HUES6 (cell line): ENCODE results near the gene KCNE1.

Experiments used
- H3K27ac ChIP-seq: 2 replicates; pipeline ENCODE4 v1.7.0; 2013; ENCODE audit warnings: low read depth, mild to moderate bottlenecking, low read length, inconsistent platforms
- H3K27me3 ChIP-seq: 2 replicates; pipeline ENCODE4 v1.6.1; 2013; ENCODE audit warnings: low read length; ENCODE audit not compliant: control insufficient read depth, insufficient read depth
- H3K36me3 ChIP-seq: 2 replicates; pipeline ENCODE4 v1.6.1; 2013; ENCODE audit warnings: low read length; ENCODE audit not compliant: control insufficient read depth, insufficient read depth
- H3K4me1 ChIP-seq: 2 replicates; pipeline ENCODE4 v1.6.1; 2013; ENCODE audit warnings: low read length; ENCODE audit not compliant: control insufficient read depth, insufficient read depth
- H3K4me3 ChIP-seq: 2 replicates; pipeline ENCODE4 v1.5.1; 2013; ENCODE audit warnings: low read depth, low read length
- H3K9ac ChIP-seq: one replicate; pipeline ENCODE4 v1.6.1; 2013; ENCODE audit warnings: mild to moderate bottlenecking, low read length
- H3K9me3 ChIP-seq: 2 replicates; pipeline ENCODE4 v1.6.1; 2013; ENCODE audit warnings: low read depth, low read length; ENCODE audit not compliant: control insufficient read depth, insufficient read depth

KCNE1 gene

GRCh38 chr21:34521561-34521960 lies 9.6 kb upstream of the KCNE1 start:
- Histone ChIP-seq H3K36me3 (no peaks in the 10 kb centered on the region), H3K9me3 (no peaks in the 10 kb centered on the region), H3K4me3 (no peak overlapping the region), H3K27me3 (0 out of 2 replicates have a peak, but pooled peaks cover 6% of the 10 kb centered on the region), H3K27ac (no peak overlapping the region), H3K4me1 (peaks cover 56% of the 10 kb centered on the region), H3K9ac (no peak overlapping the region)

GRCh38 chr21:34520764-34521508 lies 8.9 kb upstream of the KCNE1 start:
- H3K4me3 ChIP-seq: no peak overlapping the region
- H3K27me3 ChIP-seq: 0 out of 2 replicates have a peak, but pooled peaks cover 6% of the 10 kb centered on the region
- H3K36me3 ChIP-seq: no peaks in the 10 kb centered on the region
- H3K4me1 ChIP-seq: peaks cover 50% of the 10 kb centered on the region
- no peak overlapping the region for H3K27ac ChIP-seq
- no peaks in the 10 kb centered on the region for H3K9me3 ChIP-seq
- H3K9ac ChIP-seq: no peak overlapping the region

GRCh38 chr21:34520281-34520680 lies 8.3 kb upstream of the KCNE1 start:
- no peak overlapping the region for H3K4me3 ChIP-seq
- H3K9ac ChIP-seq: no peak overlapping the region
- no peaks in the 10 kb centered on the region for H3K36me3 ChIP-seq
- H3K27me3 ChIP-seq: 0 out of 2 replicates have a peak, but pooled peaks cover 3% of the 10 kb centered on the region
- H3K27ac ChIP-seq: no peak overlapping the region
- no peaks in the 10 kb centered on the region for H3K9me3 ChIP-seq
- peaks cover 44% of the 10 kb centered on the region for H3K4me1 ChIP-seq

- H3K4me1 ChIP-seq: peaks cover 38% of the 10 kb centered on the region
- H3K27me3 ChIP-seq: no peaks in the 10 kb centered on the region
- no peaks in the 10 kb centered on the region for H3K36me3 ChIP-seq
- no peak overlapping the region for H3K9ac ChIP-seq
- H3K9me3 ChIP-seq: no peaks in the 10 kb centered on the region
- H3K4me3 ChIP-seq: no peak overlapping the region
- no peak overlapping the region for H3K27ac ChIP-seq
These were observed 7.7 kb upstream of the KCNE1 start for GRCh38 chr21:34519694-34520093.

GRCh38 chr21:34519016-34519415 lies 7.0 kb upstream of the KCNE1 start:
- Histone ChIP-seq H3K4me3 (no peak overlapping the region), H3K9ac (no peak overlapping the region), H3K4me1 (peaks cover 34% of the 10 kb centered on the region), H3K9me3 (no peaks in the 10 kb centered on the region), H3K36me3 (no peaks in the 10 kb centered on the region), H3K27ac (no peak overlapping the region), H3K27me3 (no peaks in the 10 kb centered on the region)

GRCh38 chr21:34518301-34518700 lies 6.3 kb upstream of the KCNE1 start:
- no peak overlapping the region for H3K27ac ChIP-seq
- H3K27me3 ChIP-seq: no peaks in the 10 kb centered on the region
- no peaks in the 10 kb centered on the region for H3K36me3 ChIP-seq
- no peak overlapping the region for H3K9ac ChIP-seq
- peaks cover 30% of the 10 kb centered on the region for H3K4me1 ChIP-seq
- no peaks in the 10 kb centered on the region for H3K9me3 ChIP-seq
- no peak overlapping the region for H3K4me3 ChIP-seq

- Histone ChIP-seq H3K4me1 (peaks cover 24% of the 10 kb centered on the region), H3K9ac (no peak overlapping the region), H3K27ac (no peak overlapping the region), H3K4me3 (no peak overlapping the region), H3K27me3 (no peaks in the 10 kb centered on the region), H3K36me3 (no peaks in the 10 kb centered on the region), H3K9me3 (no peaks in the 10 kb centered on the region)
These were observed 5.7 kb upstream of the KCNE1 start for GRCh38 chr21:34517491-34518245.

- Histone ChIP-seq H3K4me3 (no peak overlapping the region), H3K27me3 (no peaks in the 10 kb centered on the region), H3K27ac (no peak overlapping the region), H3K9ac (no peak overlapping the region), H3K9me3 (no peaks in the 10 kb centered on the region), H3K36me3 (no peaks in the 10 kb centered on the region), H3K4me1 (peaks cover 18% of the 10 kb centered on the region)
These were observed 5.0 kb upstream of the KCNE1 start for GRCh38 chr21:34517039-34517438.

GRCh38 chr21:34514576-34515115 lies 2.6 kb upstream of the KCNE1 start:
- Histone ChIP-seq H3K9ac (no peak overlapping the region), H3K4me3 (no peak overlapping the region), H3K27me3 (no peaks in the 10 kb centered on the region), H3K36me3 (no peaks in the 10 kb centered on the region), H3K27ac (no peak overlapping the region), H3K9me3 (no peaks in the 10 kb centered on the region), H3K4me1 (peaks cover 3% of the 10 kb centered on the region; the same call in 1 of the 2 replicates)

GRCh38 chr21:34513129-34513675 lies 1.2 kb upstream of the KCNE1 start:
- no peak overlapping the region for H3K4me3 ChIP-seq
- H3K9ac ChIP-seq: no peak overlapping the region
- no peaks in the 10 kb centered on the region for H3K4me1 ChIP-seq
- H3K9me3 ChIP-seq: no peaks in the 10 kb centered on the region
- no peaks in the 10 kb centered on the region for H3K27me3 ChIP-seq
- no peaks in the 10 kb centered on the region for H3K36me3 ChIP-seq
- no peak overlapping the region for H3K27ac ChIP-seq

GRCh38 chr21:34511181-34511580 lies 829 bp downstream of the KCNE1 start:
- no peak overlapping the region for H3K4me3 ChIP-seq
- H3K9me3 ChIP-seq: no peaks in the 10 kb centered on the region
- H3K9ac ChIP-seq: no peak overlapping the region
- H3K27me3 ChIP-seq: no peaks in the 10 kb centered on the region
- no peak overlapping the region for H3K27ac ChIP-seq
- no peaks in the 10 kb centered on the region for H3K36me3 ChIP-seq
- H3K4me1 ChIP-seq: no peaks in the 10 kb centered on the region
